ENCODE results near the gene CNTLN.

DNA sequence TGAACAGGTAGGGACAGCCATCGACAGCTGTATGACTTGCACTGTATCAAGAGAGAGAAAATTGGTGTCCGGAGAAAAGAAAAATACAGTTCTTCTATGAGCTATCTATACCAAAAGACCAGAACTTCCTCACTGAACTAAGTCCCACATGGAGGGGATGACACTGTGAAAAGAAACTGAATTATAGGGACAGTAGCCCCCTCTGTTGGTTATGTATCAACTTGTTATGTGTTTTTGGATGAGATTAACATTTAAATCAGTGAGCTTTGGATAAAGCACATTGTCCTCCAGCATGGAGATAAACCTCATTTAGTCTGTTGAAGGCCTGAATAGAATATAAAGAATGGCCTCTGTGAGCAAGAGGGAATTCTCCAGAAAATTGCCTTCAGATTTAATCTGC, 267.5 kb downstream of the CNTLN start:
- TF ChIP-seq CTCF (conservative IDR thresholded peaks at IDR 0.05 in 1 of 2, IDR thresholded peaks at IDR 0.05 in 1 of 2; ENCODE audit: low read depth in 1 of 2, low read length in 2 of 2) (peak in 1 of 2 donors; percentile 18), EZH2 (IDR thresholded peaks at IDR 0.05; ENCODE audit: low read length, missing control alignments) (no peak)
